22Rv1 (cell line): ENCODE data around the gene TBC1D16.

Experiments used
- H3K27ac ChIP-seq: fragments of 450-650 bp; 2 replicates; pipeline ENCODE4 v1.5.1; 2017
- ZFX ChIP-seq: fragments of 450-650 bp; IDR thresholded peaks from 2 replicates; pipeline ENCODE4 v1.6.1; 2017; ENCODE audit warnings: antibody characterized with exemption, borderline replicate concordance
- TF ChIP-seq, protein P1 (sequence below): fragments of 450-650 bp; IDR thresholded peaks from 2 replicates; pipeline ENCODE4 v1.5.1; 2017; ENCODE audit warnings: mild to moderate bottlenecking

Gene TBC1D16

DNA sequence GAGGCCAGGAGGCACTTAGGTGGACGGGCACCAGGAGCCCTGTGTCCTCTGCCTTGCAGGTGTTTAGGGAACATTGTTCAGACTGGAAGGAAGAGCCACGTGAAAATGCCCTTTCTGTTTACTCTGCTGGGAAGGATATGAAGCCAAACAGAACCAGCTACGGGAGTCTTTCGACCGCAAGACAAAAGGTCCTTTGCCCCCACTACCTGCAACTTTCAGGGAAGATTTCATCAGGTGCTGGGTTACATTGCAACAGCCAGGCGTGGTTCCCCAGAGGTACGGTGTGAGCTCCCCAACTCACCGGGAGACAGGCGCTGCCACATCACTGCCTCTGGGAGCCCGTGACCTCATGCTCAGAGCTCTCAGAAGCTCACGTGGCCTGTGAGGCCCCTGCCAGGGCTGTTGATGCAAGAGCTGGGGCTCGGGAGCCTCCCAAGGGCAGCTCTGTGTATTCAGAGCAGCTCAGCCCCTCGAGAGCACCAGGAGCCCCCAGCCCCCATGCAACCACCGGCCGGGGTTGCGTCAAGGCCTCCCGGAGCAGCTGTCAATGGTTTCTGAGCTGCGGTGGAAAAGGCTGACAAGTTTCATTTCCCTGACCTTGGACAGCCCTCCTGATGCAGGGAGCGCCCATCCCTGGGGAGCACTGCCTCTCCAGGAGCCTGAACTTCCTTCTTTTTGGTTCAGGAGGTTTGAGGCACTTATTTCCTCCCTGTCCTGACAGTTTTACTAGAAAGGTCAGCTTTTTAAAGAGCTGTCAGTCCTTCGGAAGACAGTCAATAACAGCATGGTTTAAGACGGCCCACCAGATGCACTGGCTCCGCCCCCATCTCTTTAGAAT, 42.1 kb downstream of the TBC1D16 start:
- TF ChIP-seq, protein P1, sequence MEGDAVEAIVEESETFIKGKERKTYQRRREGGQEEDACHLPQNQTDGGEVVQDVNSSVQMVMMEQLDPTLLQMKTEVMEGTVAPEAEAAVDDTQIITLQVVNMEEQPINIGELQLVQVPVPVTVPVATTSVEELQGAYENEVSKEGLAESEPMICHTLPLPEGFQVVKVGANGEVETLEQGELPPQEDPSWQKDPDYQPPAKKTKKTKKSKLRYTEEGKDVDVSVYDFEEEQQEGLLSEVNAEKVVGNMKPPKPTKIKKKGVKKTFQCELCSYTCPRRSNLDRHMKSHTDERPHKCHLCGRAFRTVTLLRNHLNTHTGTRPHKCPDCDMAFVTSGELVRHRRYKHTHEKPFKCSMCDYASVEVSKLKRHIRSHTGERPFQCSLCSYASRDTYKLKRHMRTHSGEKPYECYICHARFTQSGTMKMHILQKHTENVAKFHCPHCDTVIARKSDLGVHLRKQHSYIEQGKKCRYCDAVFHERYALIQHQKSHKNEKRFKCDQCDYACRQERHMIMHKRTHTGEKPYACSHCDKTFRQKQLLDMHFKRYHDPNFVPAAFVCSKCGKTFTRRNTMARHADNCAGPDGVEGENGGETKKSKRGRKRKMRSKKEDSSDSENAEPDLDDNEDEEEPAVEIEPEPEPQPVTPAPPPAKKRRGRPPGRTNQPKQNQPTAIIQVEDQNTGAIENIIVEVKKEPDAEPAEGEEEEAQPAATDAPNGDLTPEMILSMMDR: no peak
- TF ChIP-seq ZFX: no peak
- peak overlapping the region; percentile 97 for H3K27ac ChIP-seq

DNA sequence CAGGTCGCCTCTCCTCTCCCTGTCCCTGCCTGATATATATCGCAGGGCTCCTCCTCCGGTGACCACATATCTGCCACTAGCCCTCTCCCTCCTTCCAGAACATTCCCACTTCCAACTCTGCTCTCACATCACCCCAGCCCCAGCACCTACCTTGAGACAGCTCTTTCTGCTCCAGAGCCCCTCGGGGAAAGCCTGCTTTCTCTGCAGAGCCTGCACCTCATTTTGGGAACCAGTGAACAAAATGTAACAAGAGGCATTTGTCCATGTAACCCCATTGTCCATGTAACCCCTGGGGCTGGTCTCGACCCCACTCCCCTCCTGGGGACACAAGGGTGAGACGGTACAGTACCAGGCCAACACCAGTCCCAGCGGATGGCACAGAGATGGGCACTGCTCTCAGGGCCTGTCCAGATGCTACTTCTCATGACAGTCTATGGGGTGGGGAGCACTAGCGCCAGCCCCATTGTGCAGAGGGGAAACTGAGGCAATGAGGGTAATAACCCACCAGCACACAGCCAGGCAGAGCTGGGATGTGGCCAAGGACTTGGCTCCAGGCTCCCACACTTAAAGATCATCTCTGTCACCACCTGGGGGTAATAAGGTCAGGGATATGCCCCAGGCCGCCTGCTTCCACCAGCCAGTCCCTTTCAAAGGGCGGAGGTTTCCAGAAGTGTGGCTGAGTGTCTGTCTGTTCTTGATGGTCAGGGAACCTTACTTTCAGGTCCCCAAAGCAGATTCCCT, 42.9 kb downstream of the TBC1D16 start:
- H3K27ac ChIP-seq: peak overlapping the region; percentile 97
- no peak for TF ChIP-seq ZFX
- TF ChIP-seq, protein P1: no peak

DNA sequence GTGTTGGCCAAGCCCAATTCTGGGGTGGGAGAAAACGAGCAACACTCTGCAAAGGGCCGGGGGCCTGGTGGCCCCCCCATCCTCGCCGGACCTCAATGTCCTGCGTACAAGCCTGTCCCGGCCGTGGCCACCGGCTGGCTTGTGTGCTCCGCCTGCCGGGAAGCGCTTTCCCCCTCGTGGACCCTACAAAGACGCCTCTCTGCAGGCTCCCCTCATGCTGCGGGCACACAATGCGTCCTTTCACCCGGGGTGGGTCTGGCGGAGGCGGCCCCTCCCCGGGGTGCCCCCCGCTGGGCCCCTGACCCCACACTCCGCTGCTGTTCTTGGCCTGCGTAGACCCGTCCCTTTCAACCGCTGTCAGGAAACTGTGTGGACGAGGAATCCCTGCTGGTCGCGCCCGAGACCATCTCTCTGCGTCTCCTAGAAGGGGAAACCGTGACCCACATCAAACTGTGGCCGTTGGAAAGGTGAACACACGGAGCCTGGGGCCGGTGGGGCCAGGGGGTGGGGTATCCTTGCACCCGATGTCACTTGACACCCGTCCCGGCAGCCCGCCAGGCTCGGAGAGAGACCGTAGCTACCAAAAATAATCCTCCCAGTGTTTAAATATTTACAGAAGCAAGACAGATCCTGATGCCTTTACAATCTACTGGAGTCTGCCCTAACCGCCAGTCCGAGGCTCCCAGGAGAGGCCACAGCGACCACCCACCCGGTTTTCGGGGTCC, 43.6 kb downstream of the TBC1D16 start:
- TF ChIP-seq, protein P1: peak; percentile 47
- no peak for TF ChIP-seq ZFX
- H3K27ac ChIP-seq: peak overlapping the region; percentile 97

- peak overlapping the region; percentile 97 for H3K27ac ChIP-seq
- TF ChIP-seq ZFX: no peak
- TF ChIP-seq, protein P1: peak; percentile 71
These were observed 44.3 kb downstream of the TBC1D16 start for GRCh38 chr17:79991140-79991923.

DNA sequence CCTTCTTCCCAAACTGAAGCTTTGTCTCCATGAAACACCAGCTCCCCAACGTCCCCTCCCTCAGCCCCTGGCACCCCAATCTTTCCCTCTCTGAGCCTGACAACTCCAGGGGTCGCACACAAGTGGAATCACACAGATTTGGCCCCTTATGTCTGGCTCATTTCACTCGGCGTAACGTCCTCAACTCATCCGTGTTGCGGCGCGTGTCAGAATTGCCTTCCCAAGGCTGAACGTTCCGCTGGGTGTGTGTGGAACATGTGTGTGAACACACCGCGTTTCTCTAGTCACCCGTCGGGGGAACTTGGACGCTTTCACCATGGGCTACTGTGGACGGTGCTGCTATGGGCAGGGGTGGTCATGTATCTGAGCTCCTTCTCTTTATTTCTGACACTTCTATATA, 45.0 kb downstream of the TBC1D16 start:
- H3K27ac ChIP-seq: peak overlapping the region; percentile 97
- no peak for TF ChIP-seq ZFX
- TF ChIP-seq, protein P1: no peak

- H3K27ac ChIP-seq: peak overlapping the region; percentile 97
- TF ChIP-seq ZFX: no peak
- TF ChIP-seq, protein P1: no peak
These were observed 45.5 kb downstream of the TBC1D16 start for GRCh38 chr17:79990051-79990592.
